ENCODE results near the gene VMP1. TPM values are rescaled to one million over a fixed set of nuclear protein-coding genes. Genes with fewer than 3 reads are reported as not detected.

The VMP1 gene
- total RNA-seq, 1 experiment from 2014 or later, result 236 TPM

DNA sequence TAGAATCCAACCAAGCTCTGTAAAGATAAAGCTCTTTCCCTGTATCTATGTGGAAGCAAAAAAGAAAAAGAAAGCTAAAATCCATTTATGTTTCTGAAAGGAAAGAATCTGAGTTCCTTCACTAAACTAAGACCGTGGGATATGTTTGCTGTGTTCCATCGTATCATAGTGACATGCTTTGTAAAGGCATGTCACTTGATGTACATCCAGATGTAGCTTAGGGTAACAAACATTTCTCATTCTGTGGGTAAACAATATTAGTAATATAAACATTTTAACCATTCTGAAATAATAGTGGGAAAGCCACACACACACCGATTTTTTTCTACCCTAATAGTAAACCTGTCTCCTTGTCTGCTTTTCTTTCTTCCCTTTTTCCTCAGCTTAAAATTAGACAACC is 107.2 kb downstream of the VMP1 start:
- POLR2A ChIA-PET (ENCODE audit: unreplicated experiment), result interaction anchor here (0.6 to 0.8 kb wide), 2 partner anchors 49 to 61 kb away, joined by 3 read pairs; no protein-coding TSS in a partner anchor
- intact Hi-C loops (cut with micrococcal nuclease; ENCODE audit: unreplicated experiment), result no loop called here
- H3F3A ChIP-seq (ENCODE audit: insufficient read depth, low read depth), result peaks cover 16% of the 10 kb centered on the region; the same call in 1 of the 2 replicates
- H3K79me2 ChIP-seq (ENCODE audit: low read depth), result no peaks in the 10 kb centered on the region
- no peak for TF ChIP-seq EZH2 (IDR thresholded peaks at IDR 0.05; ENCODE audit: low read depth)
- TF ChIP-seq, protein P1, sequence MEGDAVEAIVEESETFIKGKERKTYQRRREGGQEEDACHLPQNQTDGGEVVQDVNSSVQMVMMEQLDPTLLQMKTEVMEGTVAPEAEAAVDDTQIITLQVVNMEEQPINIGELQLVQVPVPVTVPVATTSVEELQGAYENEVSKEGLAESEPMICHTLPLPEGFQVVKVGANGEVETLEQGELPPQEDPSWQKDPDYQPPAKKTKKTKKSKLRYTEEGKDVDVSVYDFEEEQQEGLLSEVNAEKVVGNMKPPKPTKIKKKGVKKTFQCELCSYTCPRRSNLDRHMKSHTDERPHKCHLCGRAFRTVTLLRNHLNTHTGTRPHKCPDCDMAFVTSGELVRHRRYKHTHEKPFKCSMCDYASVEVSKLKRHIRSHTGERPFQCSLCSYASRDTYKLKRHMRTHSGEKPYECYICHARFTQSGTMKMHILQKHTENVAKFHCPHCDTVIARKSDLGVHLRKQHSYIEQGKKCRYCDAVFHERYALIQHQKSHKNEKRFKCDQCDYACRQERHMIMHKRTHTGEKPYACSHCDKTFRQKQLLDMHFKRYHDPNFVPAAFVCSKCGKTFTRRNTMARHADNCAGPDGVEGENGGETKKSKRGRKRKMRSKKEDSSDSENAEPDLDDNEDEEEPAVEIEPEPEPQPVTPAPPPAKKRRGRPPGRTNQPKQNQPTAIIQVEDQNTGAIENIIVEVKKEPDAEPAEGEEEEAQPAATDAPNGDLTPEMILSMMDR (conservative IDR thresholded peaks at IDR 0.05), result no peak
- peaks cover 10% of the 10 kb centered on the region; the same call in 1 of the 2 replicates for H3K36me3 ChIP-seq (ENCODE audit: low read depth)
- no peak overlapping the region for H3K4me2 ChIP-seq
- CTCF ChIA-PET, result no interaction called here
- no peak overlapping the region for H3K4me3 ChIP-seq
- no peaks in the 10 kb centered on the region for H3K9me3 ChIP-seq (ENCODE audit: insufficient read depth, low read depth)
- no peaks in the 10 kb centered on the region for H3K9me2 ChIP-seq (ENCODE audit: insufficient read depth)
- no peaks in the 10 kb centered on the region for H4K20me1 ChIP-seq (ENCODE audit: insufficient read depth)
- peaks cover 24% of the 10 kb centered on the region for H3K4me1 ChIP-seq (replicated peaks; ENCODE audit: insufficient read depth)
- H3K27me3 ChIP-seq (ENCODE audit: insufficient read depth, low read depth), result no peaks in the 10 kb centered on the region
- DNase-seq, result no peak
- H3K27ac ChIP-seq, result peak overlapping the region; percentile 30; the same call in 1 of the 2 replicates
- H2AFZ ChIP-seq, result no peak overlapping the region
- BruUV-seq (replicated peaks), result no TSS peak

DNA sequence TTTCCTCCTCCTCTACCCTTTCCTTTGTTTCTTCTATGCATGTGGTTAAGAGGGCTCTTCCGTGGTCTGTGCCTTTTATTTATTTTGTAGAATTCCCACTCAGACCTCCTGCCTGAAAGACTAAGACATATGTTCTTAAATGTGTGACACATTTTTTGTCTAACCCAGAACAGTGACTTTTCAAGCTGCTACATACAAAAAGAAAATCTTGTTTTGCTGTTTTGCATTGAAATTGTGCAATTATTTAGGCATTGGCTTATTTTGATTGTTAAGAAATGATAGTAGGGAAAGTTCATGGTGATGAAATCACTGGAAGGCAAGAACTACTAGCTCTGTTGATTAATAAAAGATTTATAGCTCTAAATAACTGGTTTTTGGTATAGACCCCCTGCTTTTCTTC is 108.5 kb downstream of the VMP1 start:
- TF ChIP-seq, protein P1 (conservative IDR thresholded peaks at IDR 0.05), result no peak
- no peak for TF ChIP-seq EZH2 (IDR thresholded peaks at IDR 0.05; ENCODE audit: low read depth)
- H3K9me2 ChIP-seq (ENCODE audit: insufficient read depth), result no peaks in the 10 kb centered on the region
- BruUV-seq (replicated peaks), result no TSS peak
- no peak overlapping the region for H2AFZ ChIP-seq
- peaks cover 11% of the 10 kb centered on the region for H3K4me1 ChIP-seq (replicated peaks; ENCODE audit: insufficient read depth)
- H3K9me3 ChIP-seq (ENCODE audit: insufficient read depth, low read depth), result no peaks in the 10 kb centered on the region
- H3K27me3 ChIP-seq (ENCODE audit: insufficient read depth, low read depth), result no peaks in the 10 kb centered on the region
- ChIA-PET POLR2A (ENCODE audit: unreplicated experiment) (no interaction called here), CTCF (no interaction called here)
- H3K4me2 ChIP-seq, result no peak overlapping the region
- intact Hi-C loops (cut with micrococcal nuclease; ENCODE audit: unreplicated experiment), result no loop called here
- DNase-seq, result no peak
- no peak overlapping the region for H3K4me3 ChIP-seq
- H3K36me3 ChIP-seq (ENCODE audit: low read depth), result peaks cover 3% of the 10 kb centered on the region; the same call in 1 of the 2 replicates
- no peaks in the 10 kb centered on the region for H4K20me1 ChIP-seq (ENCODE audit: insufficient read depth)
- H3K79me2 ChIP-seq (ENCODE audit: low read depth), result no peaks in the 10 kb centered on the region
- peaks cover 16% of the 10 kb centered on the region; the same call in 1 of the 2 replicates for H3F3A ChIP-seq (ENCODE audit: insufficient read depth, low read depth)
- peak overlapping the region; percentile 50 for H3K27ac ChIP-seq

- H3K9me2 ChIP-seq (ENCODE audit: insufficient read depth), result no peaks in the 10 kb centered on the region
- H3K36me3 ChIP-seq (ENCODE audit: low read depth), result peaks cover 5% of the 10 kb centered on the region; the same call in 1 of the 2 replicates
- H3K4me3 ChIP-seq, result no peak overlapping the region
- no peak for DNase-seq
- peaks cover 37% of the 10 kb centered on the region for H3K79me2 ChIP-seq (ENCODE audit: low read depth)
- H2AFZ ChIP-seq, result no peak overlapping the region
- ChIA-PET CTCF (no interaction called here), POLR2A (ENCODE audit: unreplicated experiment) (interaction anchor here (0.6 kb wide), 1 partner anchor 43 kb away, joined by 3 read pairs; no protein-coding TSS in a partner anchor)
- H3F3A ChIP-seq (ENCODE audit: insufficient read depth, low read depth), result peaks cover 45% of the 10 kb centered on the region
- no peaks in the 10 kb centered on the region for H4K20me1 ChIP-seq (ENCODE audit: insufficient read depth)
- H3K27ac ChIP-seq, result peak overlapping the region; percentile 99
- peak overlapping the region; percentile 84 for H3K4me2 ChIP-seq
- TF ChIP-seq, protein P1 (conservative IDR thresholded peaks at IDR 0.05), result no peak
- no peak for TF ChIP-seq EZH2 (IDR thresholded peaks at IDR 0.05; ENCODE audit: low read depth)
- peaks cover 54% of the 10 kb centered on the region for H3K4me1 ChIP-seq (replicated peaks; ENCODE audit: insufficient read depth)
- H3K27me3 ChIP-seq (ENCODE audit: insufficient read depth, low read depth), result no peaks in the 10 kb centered on the region
- no TSS peak for BruUV-seq (replicated peaks)
- intact Hi-C loops (cut with micrococcal nuclease; ENCODE audit: unreplicated experiment), result no loop called here
- no peaks in the 10 kb centered on the region for H3K9me3 ChIP-seq (ENCODE audit: insufficient read depth, low read depth)
These were observed 118.3 kb downstream of the VMP1 start for GRCh38 chr17:59825533-59826322.

Measured in PC-9 (cell line).